DND-41 (cell line): ENCODE data around the gene ABCA12.

Source experiments
- ATAC-seq: fragments of 200-7000 bp; cut with Tn5 transposase; 3 replicates; pipeline ENCODE4 v1.9.1; 2021; ENCODE audit warnings: low read depth; ENCODE audit not compliant: insufficient read depth
- DNase-seq: peaks from one replicate; pipeline ENCODE4 v3.0.0-alpha.2; 2020
- H2AFZ ChIP-seq: 2 replicates; pipeline ENCODE4 v1.6.0; 2012; ENCODE audit warnings: low read depth, low read length
- H3K27ac ChIP-seq: 2 replicates; pipeline ENCODE4 v1.5.1; 2012; ENCODE audit warnings: low read length, inconsistent platforms
- H3K27me3 ChIP-seq: fragments of 200-600 bp; sonication (generic); 2 replicates; pipeline ENCODE4 v1.6.0; 2012; ENCODE audit warnings: low read length, mild to moderate bottlenecking, inconsistent platforms; ENCODE audit not compliant: insufficient read depth, poor library complexity
- H3K36me3 ChIP-seq: 2 replicates; pipeline ENCODE4 v1.5.1; 2012; ENCODE audit warnings: low read length, inconsistent platforms; ENCODE audit not compliant: insufficient read depth
- H3K4me1 ChIP-seq: 2 replicates; pipeline ENCODE4 v1.5.1; 2012; ENCODE audit warnings: mild to moderate bottlenecking, low read length; ENCODE audit not compliant: insufficient read depth
- H3K4me2 ChIP-seq: 2 replicates; pipeline ENCODE4 v1.6.0; 2012; ENCODE audit warnings: mild to moderate bottlenecking, moderate library complexity, low read length, inconsistent platforms; ENCODE audit not compliant: insufficient read depth
- H3K4me3 ChIP-seq, 2 experiments: fragments of 200-600 bp in 1 of 2; shearing (Covaris generic) in 1 of 2; 2 replicates each; pipeline ENCODE4 v1.5.1; 2012 to 2016; ENCODE audit warnings: inconsistent platforms in 2 of 2, low read length in 2 of 2, mild to moderate bottlenecking in 2 of 2, low read depth in 1 of 2, moderate library complexity in 1 of 2
- H3K79me2 ChIP-seq: 2 replicates; pipeline ENCODE4 v1.6.0; 2012; ENCODE audit warnings: low read length, inconsistent platforms; ENCODE audit not compliant: insufficient read depth
- H3K9ac ChIP-seq: 2 replicates; pipeline ENCODE4 v1.6.0; 2012; ENCODE audit warnings: low read depth, mild to moderate bottlenecking, inconsistent platforms, low read length, moderate library complexity
- H3K9me3 ChIP-seq: 2 replicates; pipeline ENCODE4 v1.5.1; 2012; ENCODE audit warnings: low read length, moderate library complexity, mild to moderate bottlenecking, inconsistent platforms; ENCODE audit not compliant: insufficient read depth, severe bottlenecking
- H4K20me1 ChIP-seq: 2 replicates; pipeline ENCODE4 v1.6.0; 2012; ENCODE audit warnings: low read length; ENCODE audit not compliant: insufficient read depth
- EZH2 ChIP-seq: IDR thresholded peaks from 3 replicates; pipeline ENCODE4 v1.6.1; 2012; ENCODE audit warnings: borderline replicate concordance, low read depth, mild to moderate bottlenecking, moderate library complexity, low read length, inconsistent platforms; ENCODE audit not compliant: severe bottlenecking
- TF ChIP-seq, protein P1 (sequence below): IDR thresholded peaks from 2 replicates; pipeline ENCODE4 v1.5.1; 2012; ENCODE audit warnings: borderline replicate concordance, low read length, moderate library complexity, mild to moderate bottlenecking; ENCODE audit not compliant: poor library complexity, severe bottlenecking; ENCODE audit errors: extremely low read depth

ABCA12 gene

DNA sequence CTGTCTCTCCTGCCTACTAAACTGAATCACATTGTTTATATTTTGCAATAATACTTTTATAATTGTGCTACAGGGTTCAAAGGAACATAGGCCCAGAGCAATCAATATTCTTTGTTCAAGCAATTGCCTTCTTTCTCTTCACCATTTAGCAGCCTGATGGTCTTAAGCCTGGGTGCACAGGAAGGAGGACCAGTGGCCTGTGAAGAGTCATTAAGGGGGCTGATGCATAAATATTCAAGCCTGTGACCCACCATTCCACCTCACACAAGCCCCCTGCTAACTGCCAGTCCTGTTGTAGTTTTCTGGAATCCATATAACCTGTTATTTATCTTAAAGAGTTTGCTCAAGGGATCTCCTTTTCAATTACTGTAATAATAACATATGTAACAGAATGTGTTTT, 56.0 kb downstream of the ABCA12 start:
- no peaks in the 10 kb centered on the region for H4K20me1 ChIP-seq
- H3K9me3 ChIP-seq: no peaks in the 10 kb centered on the region
- H3K4me2 ChIP-seq: no peak overlapping the region
- no peak for ATAC-seq
- H3K9ac ChIP-seq: no peak overlapping the region
- H2AFZ ChIP-seq: no peak overlapping the region
- TF ChIP-seq, protein P1, sequence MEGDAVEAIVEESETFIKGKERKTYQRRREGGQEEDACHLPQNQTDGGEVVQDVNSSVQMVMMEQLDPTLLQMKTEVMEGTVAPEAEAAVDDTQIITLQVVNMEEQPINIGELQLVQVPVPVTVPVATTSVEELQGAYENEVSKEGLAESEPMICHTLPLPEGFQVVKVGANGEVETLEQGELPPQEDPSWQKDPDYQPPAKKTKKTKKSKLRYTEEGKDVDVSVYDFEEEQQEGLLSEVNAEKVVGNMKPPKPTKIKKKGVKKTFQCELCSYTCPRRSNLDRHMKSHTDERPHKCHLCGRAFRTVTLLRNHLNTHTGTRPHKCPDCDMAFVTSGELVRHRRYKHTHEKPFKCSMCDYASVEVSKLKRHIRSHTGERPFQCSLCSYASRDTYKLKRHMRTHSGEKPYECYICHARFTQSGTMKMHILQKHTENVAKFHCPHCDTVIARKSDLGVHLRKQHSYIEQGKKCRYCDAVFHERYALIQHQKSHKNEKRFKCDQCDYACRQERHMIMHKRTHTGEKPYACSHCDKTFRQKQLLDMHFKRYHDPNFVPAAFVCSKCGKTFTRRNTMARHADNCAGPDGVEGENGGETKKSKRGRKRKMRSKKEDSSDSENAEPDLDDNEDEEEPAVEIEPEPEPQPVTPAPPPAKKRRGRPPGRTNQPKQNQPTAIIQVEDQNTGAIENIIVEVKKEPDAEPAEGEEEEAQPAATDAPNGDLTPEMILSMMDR: no peak
- no peak for TF ChIP-seq EZH2
- no peak for DNase-seq
- H3K4me3 ChIP-seq: no peak overlapping the region
- no peak overlapping the region for H3K27ac ChIP-seq
- no peaks in the 10 kb centered on the region for H3K36me3 ChIP-seq
- H3K4me1 ChIP-seq: no peaks in the 10 kb centered on the region
- no peaks in the 10 kb centered on the region for H3K27me3 ChIP-seq
- H3K79me2 ChIP-seq: no peaks in the 10 kb centered on the region

DNA sequence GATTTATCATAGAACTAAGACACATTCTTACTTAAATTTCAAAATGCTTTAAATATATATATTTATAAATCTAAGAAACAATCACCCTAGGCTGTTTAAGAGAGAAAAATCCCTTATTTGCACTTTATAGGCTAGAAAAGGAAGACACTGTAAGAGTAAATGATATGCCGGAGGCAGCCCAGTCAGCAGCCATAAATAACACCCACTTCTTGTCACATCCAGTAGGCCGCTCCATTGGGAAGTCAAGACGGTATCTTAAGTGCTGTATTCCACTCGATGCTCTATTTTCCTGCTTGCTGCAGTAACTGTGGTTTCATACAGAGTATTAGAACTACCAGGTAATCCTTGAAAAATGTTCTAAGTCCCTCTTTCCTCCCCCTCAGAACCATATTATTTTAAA, 57.9 kb downstream of the ABCA12 start:
- no peak for ATAC-seq
- H3K4me2 ChIP-seq: no peak overlapping the region
- H3K9ac ChIP-seq: no peak overlapping the region
- no peak overlapping the region for H3K4me3 ChIP-seq
- H4K20me1 ChIP-seq: no peaks in the 10 kb centered on the region
- H3K79me2 ChIP-seq: no peaks in the 10 kb centered on the region
- H2AFZ ChIP-seq: no peak overlapping the region
- no peaks in the 10 kb centered on the region for H3K4me1 ChIP-seq
- H3K36me3 ChIP-seq: no peaks in the 10 kb centered on the region
- TF ChIP-seq EZH2: no peak
- TF ChIP-seq, protein P1: no peak
- no peak overlapping the region for H3K27ac ChIP-seq
- DNase-seq: no peak
- H3K9me3 ChIP-seq: no peaks in the 10 kb centered on the region
- no peaks in the 10 kb centered on the region for H3K27me3 ChIP-seq

DNA sequence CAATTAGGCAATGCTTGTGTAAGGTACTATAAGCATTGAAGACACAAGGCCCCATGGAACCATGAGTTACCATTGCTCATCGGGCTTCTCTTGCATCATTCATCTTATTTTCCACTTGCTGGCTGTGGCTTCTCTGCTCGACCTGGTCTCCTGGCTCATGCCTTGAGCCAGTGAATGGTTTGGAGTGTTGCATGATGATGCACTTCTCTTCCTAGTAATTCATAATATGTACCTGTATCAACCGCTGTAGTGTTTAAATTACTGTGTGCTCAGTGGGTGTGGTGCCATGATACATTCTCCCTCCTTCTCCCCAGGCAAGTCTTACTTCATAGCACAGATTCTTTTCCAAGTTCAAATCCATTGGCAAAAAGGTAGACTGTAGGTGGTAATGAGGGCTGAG, 66.8 kb downstream of the ABCA12 start:
- Histone ChIP-seq H3K27me3 (no peaks in the 10 kb centered on the region), H3K4me2 (no peak overlapping the region), H3K27ac (no peak overlapping the region), H3K79me2 (no peaks in the 10 kb centered on the region), H2AFZ (no peak overlapping the region), H4K20me1 (no peaks in the 10 kb centered on the region), H3K9me3 (no peaks in the 10 kb centered on the region), H3K4me1 (no peaks in the 10 kb centered on the region), H3K36me3 (no peaks in the 10 kb centered on the region), H3K4me3 (no peak overlapping the region), H3K9ac (no peak overlapping the region)
- ATAC-seq (no peak), DNase-seq (no peak)
- TF ChIP-seq, protein P1: no peak
- TF ChIP-seq EZH2: no peak

DNA sequence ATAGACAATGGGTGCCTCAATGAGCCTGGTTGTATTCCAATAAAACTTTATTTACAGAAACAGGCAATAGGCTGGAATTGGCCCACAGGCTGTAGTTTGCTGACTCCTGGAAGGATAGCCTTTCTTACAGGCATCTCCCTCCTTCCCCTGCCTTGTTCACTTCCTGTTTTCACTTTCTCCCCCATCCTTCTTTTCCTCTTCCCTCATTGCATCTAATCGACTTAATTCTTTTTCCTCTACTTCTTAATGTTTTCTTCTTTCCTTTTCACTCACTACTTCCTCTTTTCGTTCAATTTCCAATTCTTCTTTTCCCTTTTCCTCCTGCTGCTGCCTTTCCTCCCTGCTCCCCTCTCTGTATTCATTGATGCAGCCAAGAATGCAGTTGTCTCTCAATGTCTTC, 70.0 kb downstream of the ABCA12 start:
- Histone ChIP-seq H3K4me3 (no peak overlapping the region), H3K4me2 (no peak overlapping the region), H3K36me3 (no peaks in the 10 kb centered on the region), H3K4me1 (no peaks in the 10 kb centered on the region), H3K9ac (no peak overlapping the region), H3K27ac (no peak overlapping the region), H4K20me1 (no peaks in the 10 kb centered on the region), H3K27me3 (no peaks in the 10 kb centered on the region), H2AFZ (0 out of 2 replicates have a peak overlapping the region, but pooled peaks have one; percentile 29), H3K79me2 (no peaks in the 10 kb centered on the region), H3K9me3 (no peaks in the 10 kb centered on the region)
- ATAC-seq: no peak
- TF ChIP-seq, protein P1: no peak
- TF ChIP-seq EZH2: no peak
- DNase-seq: no peak
